Umbilical cord (tissue), 2 donors: ENCODE results near the gene TOB1. TPM values are rescaled to one million over a fixed set of nuclear protein-coding genes. Genes with fewer than 3 reads are reported as not detected.
"Not testable (repeated sequence)": the region's sequence is repeated elsewhere in the genome, so short reads cannot be mapped to it uniquely, and the experiment has no call there.

Experiments
- DNase-seq: peaks from one replicate; pipeline ENCODE4 v3.0.0-alpha.2; 2015; ENCODE audit warnings: low spot score
- total RNA-seq: library from RNA; depleted of rRNA; stranded (reverse); fragments of >200 nt; gene quantifications from one replicate; pipeline ENCODE4 v1.2.3, GENCODE V29; 2014; ENCODE audit warnings: low replicate concordance; ENCODE audit not compliant: insufficient read depth

TOB1 gene
- total RNA-seq, 1 donor from 2014 or later, result 17.3 TPM

DNA sequence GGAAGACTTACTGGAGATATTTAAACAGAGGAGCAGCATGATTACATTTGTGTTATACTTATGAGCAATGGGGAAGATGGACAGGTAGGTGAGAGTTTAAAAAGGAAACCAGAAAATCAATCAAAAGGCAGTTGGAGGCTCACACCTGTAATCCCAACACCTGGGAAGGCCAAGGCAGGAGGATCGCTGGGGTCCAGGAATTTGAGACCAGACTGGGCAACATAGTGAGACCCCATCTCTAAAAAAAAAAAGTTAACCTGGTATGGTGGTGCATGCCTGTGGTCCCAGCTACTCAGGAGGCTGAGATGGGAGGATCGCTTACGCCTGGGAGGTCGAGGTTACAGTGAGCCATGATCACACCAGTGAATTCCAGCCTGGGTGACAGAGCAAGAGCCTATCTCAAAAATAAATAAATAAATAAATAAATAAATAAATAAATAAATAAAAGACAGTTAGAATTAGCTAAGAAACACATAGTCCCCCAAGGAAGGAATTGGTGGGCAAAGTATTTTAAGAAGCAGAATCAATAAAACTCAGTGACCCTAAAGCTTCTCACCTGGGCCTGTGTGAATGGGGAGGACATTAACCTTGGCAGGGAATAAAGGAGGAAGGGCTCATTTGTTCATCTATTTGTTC, 32.3 kb upstream of the TOB1 start:
- no peak for DNase-seq

- DNase-seq, result not testable (repeated sequence)
Observed at GRCh38 chr17:50894513-50894912, 28.4 kb upstream of the TOB1 start.

DNA sequence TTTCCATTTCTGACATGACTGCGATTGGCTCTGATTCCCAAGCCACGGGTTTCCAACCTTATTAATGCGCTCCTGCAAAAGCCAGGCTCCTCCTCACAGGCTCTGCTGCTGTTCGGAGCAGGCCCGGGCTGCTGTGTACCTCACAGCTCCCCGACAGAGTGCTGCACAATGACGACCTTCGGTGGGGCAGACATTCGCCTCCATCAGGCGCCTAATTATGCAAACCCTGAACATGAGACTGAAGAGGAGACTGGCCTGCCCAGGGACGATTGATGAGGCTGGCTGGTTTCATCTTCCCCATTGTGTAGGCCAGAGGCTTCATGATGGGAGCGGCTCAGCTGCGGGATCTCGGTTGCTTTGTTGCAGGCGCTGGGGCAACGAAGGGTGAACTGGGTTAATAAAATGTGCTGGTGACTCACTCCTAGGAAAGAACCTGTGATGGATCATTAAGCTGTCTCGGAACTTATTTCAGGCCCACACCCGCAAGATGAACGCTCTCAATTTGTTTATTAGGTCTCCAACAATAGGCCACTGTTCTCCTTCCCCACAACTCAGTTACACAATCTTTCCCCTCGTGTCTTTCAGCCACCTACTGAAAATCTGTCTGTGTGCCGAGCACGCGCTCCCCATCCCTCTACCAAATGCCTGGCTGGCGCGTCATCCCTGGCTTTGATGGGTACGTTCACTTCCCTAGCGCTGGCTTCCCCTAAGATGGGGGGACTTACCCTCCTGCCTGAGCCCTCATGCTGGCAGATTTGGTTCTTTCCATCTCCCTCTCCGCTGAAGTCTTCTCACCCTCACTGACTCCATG, 27.2 kb upstream of the TOB1 start:
- DNase-seq, result no peak

DNA sequence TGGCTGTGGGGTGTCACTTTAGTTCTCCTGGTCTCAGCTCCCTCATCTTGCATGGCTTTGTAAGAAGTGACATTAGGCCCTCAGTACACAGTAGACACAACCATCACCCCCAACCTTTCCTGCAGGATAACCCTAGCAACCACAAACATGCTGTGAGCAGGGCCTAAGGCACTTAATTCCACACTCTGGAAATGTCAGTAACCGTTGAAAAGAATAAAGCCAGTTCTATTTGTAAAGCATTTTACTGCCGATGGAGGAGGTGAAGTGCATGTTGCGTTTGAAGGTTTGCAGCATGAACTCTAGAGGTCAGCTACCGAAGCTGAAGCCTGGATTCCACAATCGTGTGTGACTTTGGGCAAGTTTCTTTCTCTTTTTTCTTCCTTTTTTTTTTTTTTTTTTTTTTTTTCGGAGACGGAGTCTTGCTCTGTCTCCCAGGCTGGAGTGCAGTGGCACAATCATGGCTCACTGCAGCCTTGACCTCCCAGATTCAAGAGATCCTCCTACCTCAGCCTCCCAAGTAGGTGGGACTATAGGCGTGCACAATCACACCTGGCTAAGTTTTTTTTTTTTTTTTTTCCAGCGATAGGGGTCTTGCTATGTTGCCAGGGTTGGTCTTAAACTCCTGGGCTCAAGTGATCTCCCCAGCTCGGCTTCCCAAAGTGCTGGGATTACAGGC, 26.1 kb upstream of the TOB1 start:
- no peak for DNase-seq

GRCh38 chr17:50891577-50891989, 25.4 kb upstream of the TOB1 start:
- no peak for DNase-seq

- no peak for DNase-seq
Observed at GRCh38 chr17:50890675-50891516, 24.7 kb upstream of the TOB1 start.

DNA sequence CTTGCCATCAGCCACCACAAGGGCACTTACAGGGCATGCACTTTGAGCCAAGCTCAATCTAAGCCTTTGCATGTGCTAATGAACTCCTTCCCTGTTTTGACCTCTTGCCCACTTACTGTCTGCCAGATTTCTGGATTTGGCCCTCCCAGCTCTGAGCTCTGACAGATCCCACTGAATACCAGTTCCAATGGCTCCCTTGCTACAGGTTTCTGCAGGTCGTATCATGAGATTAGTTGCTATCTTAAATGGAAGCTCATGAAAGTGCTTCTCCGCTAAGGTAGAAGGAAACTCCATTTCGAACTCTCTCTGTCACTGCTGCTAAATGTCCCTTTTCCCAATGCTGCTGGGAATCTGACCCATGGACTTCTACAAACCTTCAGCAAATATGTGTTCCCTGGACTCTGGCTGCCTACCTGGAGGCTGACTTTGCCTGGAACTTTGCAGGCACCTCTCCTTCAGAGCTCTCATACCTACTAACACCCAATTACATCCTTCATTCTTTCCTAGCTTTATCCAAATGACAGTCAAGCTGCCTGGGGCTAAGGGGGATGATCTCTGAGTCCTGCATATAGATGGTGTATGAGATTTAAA, 23.5 kb upstream of the TOB1 start:
- no peak for DNase-seq

- DNase-seq, result no peak
Observed at GRCh38 chr17:50887705-50888245, 21.6 kb upstream of the TOB1 start.

DNA sequence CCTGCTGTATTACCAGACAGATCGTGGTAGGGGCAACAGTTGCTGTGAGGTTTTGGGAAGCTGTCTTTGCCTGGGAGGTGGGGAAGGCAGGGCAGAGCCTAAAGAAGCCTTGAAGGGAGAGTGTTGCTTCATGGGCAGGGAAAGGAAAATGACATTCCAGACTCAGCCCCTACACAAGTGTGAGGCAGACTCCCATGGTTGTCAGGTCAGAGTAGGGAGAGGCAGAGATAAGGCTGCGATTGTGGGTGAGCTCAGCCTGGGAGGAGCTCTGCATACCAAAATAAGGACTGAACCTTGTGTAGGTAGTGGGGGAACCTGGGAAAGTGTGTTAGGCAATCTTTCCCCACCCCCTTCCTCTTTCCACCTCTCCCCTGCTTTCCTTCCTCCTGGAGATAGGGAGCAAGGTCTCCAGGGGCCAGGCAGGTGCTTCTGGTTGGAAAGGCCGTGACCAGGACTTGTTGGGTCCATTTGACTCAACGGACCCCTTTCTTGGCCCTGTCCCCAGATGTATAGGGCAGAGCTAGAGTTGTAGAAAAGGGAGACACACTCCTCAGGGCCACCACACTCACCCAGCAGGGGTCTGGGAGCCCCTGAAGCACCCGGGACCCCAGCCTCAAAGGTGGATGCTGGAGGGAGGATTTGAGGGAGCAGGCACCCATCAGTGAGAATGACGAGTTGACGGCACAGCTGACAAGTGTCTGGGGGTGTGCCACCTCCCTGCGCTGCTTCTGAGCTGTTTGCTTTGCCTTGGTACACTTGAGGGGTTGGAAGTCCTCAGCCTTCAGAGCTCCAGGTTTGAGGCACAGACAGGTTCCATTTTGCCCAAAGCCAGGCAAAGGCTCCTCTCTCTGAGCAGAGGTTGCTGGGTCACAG, 18.5 kb upstream of the TOB1 start:
- no peak for DNase-seq

DNA sequence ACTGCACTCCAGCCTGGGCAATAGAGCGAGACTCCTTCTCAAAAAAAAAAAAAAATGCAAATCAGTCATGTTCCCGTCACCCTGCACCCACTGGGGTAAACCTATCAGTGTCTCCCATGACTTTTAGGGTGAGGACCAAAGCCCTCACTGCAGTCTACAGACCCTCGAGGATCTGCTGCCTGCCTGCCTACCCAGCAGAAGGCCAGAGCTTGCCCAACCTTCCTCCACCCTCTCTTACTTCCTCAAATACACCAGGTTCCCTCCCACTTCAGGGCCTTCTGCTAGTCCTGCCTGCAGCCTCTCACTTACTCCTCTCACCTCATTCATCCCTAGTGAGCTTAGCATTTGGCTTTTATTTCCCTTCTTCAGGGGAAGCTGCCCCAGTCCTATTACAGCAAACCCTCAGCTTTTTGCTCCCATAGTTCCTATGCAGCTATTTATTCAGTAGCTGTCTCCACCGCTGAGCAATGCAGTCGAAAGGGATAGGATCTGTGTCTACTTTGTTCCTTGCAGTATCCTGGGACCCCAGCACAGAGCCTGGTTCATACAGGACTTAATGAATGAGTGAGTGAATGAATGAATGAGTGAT, 17.8 kb upstream of the TOB1 start:
- DNase-seq, result no peak

GRCh38 chr17:50882851-50883250, 16.7 kb upstream of the TOB1 start:
- DNase-seq, result no peak

DNA sequence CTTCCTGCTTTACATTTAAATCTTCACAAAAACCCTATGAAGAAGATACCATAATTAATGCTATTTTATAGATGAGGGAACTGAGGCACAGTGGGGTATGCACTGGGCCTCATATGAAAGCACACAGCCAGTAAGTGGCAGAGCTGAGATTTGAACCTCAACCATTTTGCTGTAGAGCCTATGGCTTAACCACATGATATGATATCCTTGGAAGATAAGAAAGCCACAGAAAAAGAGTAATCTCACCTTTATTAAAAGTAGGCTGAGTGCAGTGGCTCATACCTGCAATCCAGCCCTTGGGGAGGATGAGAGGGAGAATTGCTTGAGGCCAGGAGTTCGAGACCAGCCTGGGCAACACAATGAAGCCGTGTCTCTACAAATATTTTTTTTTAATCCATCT, 15.0 kb upstream of the TOB1 start:
- DNase-seq, result no peak

- DNase-seq, result no peak
Observed at GRCh38 chr17:50879086-50879485, 12.9 kb upstream of the TOB1 start.

DNA sequence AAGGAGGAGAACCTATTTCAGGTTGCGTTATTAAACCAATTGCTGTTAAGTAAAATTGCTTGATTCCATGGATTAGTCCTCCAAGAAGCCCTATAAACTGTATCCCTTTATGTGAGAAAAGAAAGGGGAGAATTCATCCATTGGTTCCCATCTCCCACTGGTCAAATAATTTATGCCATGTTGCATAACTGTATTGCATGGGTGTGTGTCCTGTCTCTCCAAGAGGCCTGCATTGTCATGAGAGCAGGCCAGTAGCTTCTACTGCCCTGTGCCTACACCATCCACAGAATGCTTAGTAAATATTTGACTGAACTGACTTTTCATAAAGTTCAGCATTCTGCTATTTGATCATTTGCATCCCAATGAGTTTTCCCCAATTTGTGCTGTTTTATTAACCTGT, 11.7 kb upstream of the TOB1 start:
- DNase-seq, result no peak

- not testable (repeated sequence) for DNase-seq
Observed at GRCh38 chr17:50877042-50877441, 10.9 kb upstream of the TOB1 start.

- DNase-seq, result no peak
Observed at GRCh38 chr17:50875074-50875473, 8.9 kb upstream of the TOB1 start.

- peak; percentile 44 for DNase-seq
Observed at GRCh38 chr17:50872710-50873424, 6.7 kb upstream of the TOB1 start.

DNA sequence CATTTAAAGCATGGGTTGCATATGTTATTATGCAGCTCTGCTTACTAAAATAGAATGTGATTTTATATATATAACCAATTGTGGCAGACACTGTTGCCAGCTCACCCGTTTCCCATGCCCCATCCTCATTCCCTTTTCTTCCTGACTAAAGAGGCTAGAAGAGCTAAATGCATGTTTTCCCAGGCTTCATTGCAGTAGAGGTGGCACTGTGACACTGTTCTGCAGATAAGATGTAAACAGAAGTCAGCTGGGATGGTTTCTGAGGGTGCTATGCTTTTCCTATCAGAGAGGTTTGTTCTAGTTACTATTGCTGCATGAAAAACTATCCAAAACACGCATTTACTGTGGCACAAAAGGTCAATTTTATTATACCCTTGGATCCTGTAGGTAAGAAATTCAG, 5.7 kb upstream of the TOB1 start:
- DNase-seq, result no peak

- no peak for DNase-seq
Observed at GRCh38 chr17:50871364-50871763, 5.2 kb upstream of the TOB1 start.
